GM19455 (cell line): Measurements from ENCODE around the gene GNA12.
"Not testable (repeated sequence)": the region's sequence is repeated elsewhere in the genome, so short reads cannot be mapped to it uniquely, and the experiment has no call there.

ENCODE experiments used
- ATAC-seq: cut with Tn5 transposase; IDR thresholded peaks from one replicate; pipeline ENCODE4 v1.9.1; 2021; ENCODE audit not compliant: unreplicated experiment

Gene GNA12

DNA sequence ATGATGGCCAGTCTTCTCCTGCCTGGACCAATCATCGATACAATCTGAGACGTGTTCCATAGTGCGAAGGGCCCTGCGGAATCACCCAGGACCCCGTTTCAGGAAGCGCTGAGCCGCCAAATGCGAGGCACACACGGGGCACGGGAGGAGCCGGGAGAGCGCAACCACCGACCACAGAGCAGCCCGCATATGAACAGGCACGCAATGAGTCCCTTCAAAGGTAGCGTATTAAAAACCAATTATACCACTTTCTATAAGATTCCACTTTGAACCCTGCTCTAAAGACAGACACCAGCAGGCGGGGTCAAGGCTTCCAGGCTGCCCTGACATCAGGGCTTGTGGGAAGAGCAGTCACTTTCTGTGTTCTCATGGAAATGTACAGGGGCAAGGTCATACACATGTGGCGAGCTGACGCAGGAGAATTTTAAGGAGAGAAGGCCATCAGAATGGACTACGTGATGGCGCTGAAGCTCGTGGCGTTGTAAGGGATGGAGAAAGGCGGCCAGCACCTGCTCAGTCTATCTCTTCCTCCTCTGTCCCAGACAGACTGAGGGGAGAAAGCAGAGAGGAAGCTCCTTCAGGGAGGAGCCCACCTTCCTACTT, 109.9 kb downstream of the GNA12 start:
- ATAC-seq = no peak

DNA sequence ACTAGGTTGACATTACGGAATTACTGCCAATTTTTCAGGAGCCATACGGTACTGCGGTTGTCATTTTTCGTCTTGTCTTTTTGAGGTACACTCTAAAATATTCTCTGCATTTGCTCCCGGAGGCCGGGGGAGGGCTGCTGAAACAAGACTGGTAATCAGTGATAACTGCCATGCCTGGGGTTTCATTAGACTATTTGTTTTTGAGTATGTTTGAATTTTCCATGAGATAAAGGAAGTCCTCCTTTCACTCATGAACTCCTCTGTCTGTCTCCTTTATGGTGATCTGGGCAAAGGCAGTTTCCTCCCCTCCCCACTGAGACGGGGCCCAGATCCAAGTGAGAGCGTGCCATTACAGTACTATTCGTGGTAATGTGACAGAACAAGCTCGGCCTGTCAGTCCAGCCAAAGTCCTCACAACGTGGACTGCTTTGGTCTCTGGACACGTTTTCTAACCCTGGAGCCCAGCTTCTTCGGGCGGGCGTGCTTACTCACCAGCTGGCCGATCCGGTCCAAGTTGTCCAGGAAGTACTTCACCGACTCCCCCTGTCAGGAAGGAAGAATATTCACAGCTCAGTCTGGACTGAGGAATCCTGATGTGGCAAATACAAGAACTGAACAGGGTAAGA, 111.0 kb downstream of the GNA12 start:
- no peak for ATAC-seq

DNA sequence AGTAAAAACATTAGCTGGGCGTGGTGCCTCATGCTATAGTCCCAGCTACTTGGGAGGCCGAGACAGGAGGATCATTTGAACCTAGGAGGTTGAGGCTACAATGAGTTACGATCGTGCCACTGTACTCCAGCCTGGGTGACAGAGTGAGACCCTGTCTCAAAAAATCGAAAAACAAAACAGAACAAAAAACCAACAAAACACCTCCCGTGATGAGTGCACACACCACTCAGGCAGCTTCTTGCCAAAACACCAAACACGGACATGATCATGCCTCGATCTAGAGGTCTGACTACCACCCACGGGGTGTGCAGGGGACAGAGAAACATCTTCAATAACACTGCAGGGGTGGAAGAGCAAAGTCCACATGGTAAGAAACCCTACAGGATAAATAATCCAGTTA, 111.7 kb downstream of the GNA12 start:
- no peak for ATAC-seq

DNA sequence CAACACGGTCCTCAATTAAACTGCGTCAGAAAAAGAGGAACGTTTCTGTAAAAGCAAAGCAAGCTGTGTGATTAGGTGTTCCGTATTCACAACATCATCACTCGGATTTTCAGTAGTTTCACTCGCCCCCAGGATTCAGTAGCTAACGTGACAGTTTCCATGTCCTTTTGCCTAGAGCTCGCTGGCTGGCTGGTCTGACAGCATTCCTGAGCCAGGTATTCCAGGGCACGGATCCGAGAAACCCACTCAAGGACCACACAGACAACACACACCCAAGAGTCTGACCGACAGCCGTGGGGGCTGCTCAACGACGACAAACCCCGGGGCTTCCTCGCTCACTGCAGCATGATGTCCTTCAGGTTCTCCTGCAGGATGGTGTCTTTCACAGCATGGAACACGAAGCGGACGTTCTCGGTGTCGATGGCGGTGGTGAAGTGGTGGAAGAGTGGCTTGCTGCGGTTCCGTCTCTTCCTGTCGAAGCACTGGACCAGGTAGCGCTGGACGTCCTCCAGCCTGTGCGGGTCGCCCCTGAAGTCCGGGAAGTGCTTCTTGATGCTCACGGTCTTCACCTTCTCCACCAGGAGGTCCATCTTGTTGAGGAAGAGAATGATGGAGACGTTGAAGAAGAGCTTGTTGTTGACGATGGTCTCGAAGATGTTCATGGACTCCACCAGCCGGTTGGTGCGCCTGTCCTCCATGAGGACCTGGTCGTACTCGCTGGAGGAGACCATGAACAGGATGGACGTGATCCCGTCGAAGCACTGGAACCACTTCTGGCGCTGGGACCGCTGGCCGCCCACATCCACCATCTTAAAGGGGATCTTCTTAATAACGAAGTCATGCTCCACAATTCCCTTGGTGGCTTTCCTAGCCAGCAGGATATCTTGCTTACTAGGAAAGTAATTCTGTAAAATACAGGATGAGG, 113.0 kb downstream of the GNA12 start:
- no peak for ATAC-seq

DNA sequence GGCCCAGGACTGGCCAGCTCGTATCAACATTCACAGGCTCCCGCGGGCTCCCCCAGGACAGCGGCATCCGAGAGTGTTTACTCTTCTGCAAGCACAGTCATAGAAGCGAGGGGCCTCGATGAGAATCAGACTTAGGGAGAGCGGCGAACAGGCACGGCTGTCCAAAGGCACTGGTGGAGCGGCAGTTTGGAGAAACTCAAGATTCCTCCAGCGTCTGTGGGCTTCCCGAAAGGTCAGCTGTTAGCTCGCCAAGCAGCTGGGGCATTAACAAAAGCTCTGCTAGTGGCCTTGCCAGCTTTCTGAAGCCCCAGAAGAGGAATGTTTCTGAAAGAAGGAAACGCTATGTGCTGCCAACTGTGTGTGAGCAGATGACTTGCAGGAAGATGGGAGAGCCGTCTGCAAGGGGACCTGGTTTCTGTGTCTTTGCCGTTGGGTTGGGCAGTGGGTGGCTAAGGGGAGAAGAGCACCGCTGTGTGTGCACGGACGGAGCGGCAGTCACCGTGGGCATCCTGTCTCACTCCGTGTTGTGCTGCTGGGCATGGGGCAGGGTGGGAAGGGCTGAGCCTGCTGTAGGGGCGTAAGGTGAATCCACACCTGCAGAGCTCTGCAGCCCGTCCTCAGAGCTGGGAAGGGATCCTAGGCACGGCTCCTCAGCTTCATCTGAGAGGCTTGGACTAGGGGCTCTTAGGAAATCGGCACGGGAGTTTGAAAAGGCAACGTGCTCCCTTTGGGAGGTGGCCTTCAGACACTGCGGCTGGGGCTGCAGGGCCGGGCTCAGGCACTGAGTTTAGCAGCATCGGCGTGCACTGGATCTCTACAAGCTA, 114.0 kb downstream of the GNA12 start:
- ATAC-seq = no peak

DNA sequence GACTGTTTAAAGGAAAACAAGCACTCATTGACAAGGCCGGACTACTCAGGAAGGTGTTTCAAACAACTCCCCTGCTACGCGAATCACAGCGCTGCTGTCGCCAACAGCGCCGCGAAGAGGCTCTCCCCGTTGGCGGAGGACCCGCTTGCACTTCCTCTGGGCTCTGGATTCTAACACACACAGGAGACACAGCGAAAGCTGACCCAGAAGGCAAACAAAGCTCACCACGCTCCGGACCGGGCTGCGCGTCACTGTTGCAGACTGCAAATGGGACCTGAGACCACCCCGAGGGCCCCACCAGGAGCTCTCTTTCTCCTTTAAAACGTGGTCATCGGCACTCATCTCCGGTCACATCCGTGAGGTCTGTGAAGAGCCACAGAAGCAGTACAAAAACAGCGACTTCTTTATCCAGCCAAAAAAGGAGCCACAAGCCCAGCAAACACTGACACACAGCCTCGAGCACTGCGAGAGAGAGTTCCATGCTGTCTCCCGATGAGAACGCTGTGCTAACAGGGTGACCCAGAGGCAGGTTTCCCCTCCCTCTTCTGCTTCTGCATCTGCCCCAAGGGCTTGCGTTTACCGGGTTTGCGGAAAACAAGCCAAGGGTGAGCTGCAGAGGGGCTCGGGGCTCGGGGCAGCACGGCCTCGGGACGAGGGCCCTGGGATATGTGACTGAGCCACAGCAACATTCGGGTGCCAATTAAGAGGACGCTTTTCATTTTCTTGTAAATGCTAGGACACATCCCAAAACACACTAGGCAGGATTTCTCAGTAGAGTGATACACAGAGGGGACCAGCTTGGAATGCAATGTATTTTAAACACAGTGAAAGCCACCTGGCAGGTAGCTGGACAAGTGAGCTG, 114.8 kb downstream of the GNA12 start:
- ATAC-seq = no peak

DNA sequence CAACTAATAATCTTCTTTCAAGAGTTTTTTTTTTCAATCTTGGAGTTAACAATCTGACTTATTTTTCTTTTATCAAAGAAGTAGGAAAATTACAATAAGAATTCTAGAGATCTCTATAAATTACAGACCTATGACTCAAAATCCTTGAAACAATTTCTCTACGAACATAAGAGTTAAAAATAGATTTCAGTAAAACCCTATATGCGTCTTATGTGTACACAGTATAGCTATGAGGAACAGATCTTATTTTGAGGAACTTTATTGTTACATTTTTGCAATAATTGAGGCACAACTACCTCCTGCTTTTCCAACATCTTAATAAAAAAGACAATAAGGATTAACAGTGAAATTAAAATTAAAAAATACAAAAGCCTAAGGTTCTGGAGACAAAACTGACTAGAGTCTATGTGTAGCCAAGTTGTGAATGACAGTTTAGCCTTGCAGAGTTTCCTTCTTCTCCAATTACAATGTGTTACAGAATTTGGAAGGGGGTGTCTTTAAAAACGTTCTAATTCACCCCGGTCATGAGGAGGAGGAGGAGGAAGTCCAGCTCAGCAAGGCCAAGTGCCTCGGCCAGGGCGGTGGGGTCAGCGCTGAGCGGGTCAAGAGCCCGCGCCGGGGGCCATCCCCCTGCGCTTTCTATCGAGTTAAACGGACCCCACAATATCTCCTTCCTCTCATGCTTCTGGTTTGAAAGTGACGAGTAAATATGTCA, 115.6 kb downstream of the GNA12 start:
- no peak for ATAC-seq

DNA sequence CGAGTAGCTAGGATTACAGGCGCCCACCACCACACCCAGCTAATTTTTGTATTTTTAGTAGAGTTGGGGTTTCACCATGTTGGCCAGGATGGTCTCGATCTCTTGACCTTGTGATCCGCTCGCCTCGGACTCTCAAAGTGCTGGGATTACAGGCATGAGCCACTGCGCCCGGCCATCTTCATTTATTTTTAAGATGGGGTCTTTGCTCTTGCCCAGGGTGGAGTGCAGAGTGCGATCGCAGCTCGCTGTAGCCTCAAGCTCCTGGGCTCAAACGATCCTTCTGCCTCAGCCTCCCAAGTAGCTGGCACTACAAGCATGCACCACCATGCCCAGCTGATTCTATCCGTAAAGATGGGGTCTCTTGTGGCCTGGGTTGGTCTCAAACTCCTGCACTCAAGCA, 116.9 kb downstream of the GNA12 start:
- not testable (repeated sequence) for ATAC-seq

DNA sequence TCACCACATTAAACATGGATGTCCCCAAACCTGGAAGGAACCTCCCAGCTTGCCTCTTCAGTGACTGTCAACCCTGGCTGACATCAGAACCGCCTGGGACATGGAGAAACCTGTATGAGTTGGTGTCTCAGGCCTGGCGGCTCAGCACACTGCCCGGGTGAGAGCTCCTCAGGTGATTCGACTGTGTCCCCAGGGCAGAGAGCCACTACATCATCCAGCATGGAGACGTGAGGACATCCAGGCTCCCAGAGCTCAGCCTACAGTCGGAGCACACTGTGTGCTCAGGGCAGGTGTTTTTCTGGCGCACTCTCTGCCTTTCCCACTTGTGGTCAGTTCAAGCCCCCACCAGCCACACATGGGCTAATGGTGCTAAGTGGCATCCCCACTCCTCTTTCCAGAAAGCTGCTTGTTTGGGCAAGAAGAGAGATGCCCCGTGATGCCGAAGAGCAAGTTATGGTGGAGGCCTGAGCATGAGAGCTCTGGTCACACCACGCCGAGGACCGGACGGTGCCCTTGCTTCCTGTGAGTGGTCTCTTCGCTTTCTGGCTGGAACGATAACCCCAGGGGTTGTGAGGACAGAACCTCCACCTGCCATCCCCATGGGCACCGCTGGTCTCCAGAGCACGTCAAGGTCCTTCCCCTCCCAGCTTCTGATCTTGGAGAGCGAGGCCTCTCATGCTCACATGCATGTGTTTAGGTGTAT, 117.6 kb downstream of the GNA12 start:
- ATAC-seq = no peak

DNA sequence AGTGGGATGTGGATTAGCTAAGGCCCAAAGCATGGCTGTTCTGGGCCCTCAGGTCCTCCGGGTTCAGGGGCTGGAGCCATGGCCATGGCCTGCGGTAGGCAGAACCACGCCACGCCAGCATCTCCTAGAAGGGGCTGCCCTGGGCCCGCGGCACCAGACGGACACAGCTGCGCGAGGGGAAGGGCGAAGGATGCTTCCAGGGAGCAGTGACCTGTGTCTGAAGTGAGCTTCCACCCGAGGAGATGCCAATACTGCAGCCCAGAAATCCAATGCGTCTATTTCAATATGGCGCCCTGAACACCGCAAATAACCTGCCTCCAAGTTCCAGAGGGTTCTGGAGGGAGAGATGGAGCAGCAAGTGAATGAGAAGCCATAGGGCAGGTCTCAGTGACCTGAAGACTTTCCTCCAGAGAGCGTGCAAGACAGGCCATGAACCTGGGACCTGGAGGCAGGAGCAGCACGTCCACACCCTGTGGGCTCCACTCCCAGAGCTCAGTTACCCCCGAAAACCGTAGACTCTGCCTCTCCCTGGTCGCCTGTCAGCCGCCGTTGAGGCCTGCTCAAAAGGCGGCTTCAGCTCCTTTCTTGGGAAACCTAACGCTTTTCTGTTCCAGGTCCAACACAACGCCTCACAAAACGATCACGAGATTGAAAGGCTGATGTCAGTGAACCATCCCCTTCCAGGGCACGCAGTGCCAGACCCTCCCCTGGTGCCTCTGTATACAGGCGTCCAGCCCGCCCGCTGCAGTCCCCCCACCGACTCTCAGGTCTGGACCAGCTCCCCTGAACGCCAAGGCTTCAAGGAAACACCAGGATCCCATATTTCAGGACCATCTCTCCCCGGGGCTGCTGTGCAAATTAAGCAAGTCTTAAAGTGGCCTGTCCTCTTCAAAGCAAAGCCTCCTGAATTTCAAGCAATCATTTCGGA, 118.7 kb downstream of the GNA12 start:
- ATAC-seq = no peak

DNA sequence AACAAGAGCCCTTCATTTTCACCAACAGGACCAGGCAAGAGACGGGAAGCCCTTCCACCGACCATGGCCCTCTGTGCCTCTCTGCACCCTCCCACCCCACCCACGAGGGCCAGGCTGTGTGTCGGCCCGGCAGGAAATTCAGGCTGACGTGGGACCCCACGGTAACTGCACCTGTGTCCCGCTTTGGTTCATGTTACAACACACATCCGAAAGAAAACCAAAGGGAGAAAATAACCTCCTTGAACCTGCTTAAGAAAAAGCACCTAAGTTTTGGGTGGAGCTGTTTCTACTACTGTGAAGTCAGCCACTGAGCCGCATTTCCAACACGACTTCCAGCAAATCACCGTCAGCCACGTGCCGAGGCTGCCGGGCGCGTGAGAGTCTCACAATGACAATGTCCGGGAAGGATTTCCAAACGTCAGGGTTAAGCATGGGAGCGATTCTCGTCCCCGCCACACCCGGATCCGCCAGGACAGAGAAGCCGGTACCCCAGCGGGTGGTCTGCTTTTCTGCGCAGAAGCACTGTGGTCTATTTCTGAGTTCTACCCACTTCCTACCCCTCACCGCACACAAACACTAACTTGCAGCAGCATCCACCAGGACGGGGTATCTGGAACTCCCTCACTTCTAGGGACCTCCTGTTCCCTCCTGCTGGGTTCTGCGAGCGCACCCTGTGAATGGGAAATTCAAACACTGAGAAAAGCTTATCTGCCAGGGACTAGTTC, 119.5 kb downstream of the GNA12 start:
- no peak for ATAC-seq

DNA sequence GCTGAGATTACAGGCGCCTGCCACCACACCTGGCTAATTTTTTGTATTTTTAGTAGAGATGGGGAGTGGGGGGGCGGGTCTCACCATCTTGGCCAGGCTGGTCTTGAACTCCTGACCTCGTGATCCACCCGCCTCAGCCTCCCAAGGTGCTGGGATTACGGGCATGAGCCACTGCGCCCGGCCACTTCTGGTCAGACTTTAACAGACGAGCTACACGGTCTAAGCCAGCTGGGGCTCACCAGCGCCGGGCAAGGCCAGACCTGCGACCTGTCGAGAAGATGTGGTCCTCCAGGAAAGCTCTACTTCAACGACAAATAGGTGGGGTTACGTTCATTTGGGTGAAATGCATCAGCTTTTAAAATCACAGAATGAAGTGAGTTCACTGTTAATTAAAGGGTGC, 120.1 kb downstream of the GNA12 start:
- not testable (repeated sequence) for ATAC-seq

DNA sequence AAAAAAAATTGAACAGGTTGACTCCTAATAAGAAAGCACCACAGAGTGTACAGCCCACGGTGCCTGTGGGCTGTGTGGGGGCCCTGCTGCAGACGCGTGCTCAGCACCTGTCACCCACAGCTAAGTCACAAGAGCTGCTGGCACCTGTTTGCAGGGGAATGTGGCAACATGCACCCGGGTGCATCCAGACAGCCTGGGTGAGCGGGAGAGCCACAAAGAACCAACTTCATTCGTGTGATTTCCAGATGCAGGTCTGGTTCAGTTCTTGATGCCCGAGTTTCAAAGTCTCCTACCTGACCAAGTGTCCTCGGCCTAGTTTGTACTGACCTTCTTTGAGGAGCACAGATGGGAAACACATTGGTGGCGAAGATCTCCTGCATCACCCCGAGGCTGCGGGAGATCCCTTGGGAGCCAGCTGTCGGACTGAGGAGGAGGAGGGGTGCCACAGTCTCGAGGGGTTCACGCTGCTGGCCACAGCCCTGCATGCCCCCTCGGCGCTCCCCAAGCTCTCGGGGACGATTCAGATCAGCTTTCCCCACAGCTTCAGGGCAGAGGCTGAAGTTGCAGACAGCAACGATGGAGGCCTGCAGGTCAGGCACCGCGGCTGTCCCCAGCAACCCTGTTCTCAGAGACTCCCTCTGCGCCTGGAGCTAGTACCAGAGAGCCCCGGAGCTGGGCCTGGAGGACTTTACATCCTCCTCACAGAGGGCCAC, 120.8 kb downstream of the GNA12 start:
- no peak for ATAC-seq

DNA sequence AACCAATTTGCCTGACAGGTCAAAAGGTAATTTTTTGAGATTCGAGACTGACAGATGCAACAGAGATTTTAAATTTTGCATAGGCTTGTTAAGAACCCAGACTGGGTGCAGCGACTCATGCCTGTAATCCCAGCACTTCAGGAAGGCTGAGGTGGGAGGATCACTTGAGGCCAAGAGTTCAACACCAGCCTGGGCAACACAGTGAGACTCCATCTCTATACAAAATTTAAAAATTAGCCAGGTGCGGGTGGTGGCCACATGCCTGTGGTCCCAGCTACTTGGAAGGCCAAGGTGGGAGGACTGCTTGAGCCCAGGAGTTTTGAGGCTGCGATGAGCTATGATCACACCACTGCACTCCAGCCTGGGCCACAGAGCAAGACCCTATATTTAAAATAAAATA, 121.5 kb downstream of the GNA12 start:
- no peak for ATAC-seq

DNA sequence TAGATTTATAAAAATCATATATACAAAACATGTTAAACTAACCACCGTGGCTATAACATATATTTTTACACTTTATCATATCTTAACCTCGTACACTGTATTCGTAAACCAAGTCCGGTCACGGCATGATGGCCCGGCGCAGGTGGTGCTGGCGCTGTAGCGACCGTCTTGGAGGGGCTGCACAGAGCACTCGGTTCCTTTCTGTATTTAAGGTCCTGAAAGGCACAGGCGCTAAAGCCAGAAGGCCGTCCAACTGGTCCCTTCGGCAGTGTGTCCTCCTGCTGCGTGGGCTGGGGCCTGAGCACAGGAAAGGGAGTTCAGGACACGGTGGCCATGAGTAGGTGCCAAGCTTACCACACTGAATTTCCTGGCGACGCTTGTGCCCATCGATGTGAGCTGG, 122.3 kb downstream of the GNA12 start:
- ATAC-seq = no peak

DNA sequence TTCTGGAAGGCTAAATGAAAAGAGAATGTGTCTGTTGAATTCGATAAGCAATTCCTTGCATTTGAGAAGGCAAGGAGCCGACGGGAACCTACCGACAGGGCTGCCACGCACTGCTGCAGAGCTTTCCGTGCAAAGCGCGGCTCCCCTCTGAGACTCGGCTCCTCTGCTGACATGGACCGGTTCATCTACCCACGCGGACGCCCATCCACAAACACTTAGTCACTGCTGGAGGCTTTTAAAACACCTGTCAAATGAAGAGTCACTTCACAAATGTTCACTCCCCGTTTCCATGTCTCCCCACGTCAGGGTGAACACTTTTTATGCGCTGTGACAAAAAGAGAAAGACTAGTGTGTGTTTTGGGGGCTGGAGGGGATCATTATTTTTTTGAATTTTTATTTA, 124.1 kb downstream of the GNA12 start:
- no peak for ATAC-seq

DNA sequence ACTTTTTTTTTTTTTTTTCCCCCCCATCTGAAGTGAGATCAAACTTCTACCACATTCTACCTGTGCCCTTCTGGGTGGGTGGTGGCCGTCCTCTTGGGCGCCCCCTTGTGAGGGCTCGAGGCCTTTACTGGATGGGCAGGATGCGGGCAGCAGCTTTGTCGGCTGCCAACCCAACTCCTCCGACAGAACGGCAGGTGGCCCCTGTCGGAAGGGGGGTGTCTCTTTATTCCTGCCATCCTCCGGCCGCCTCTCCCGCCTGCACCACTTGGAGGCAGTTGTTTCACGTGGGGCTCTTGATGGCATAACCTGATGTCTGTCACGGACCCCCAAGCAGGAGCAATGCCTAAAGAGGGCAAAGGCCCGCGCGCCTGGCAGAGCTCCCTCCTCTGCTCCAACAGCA, 125.1 kb downstream of the GNA12 start:
- no peak for ATAC-seq
